GM12865 (cell line): Measurements from ENCODE around the gene HSD17B2.
"Not testable (repeated sequence)": the region's sequence is repeated elsewhere in the genome, so short reads cannot be mapped to it uniquely, and the experiment has no call there.

Experiments used
- DNase-seq: peaks from one replicate; pipeline ENCODE4 v3.0.0; 2010; ENCODE audit warnings: low read depth
- H3K4me3 ChIP-seq: 2 replicates; pipeline ENCODE4 v1.5.1; 2011; ENCODE audit warnings: mild to moderate bottlenecking, low read depth, low read length, control low read depth
- CTCF ChIP-seq: IDR thresholded peaks from 2 replicates; pipeline ENCODE4 v1.5.1; 2011; ENCODE audit warnings: low read length, control low read depth, low read depth, inconsistent platforms; ENCODE audit not compliant: insufficient read depth; ENCODE audit errors: missing control alignments

HSD17B2 gene

GRCh38 chr16:82134846-82135245 is 99.8 kb downstream of the HSD17B2 start:
- TF ChIP-seq CTCF, result no peak
- DNase-seq, result no peak
- no peak overlapping the region for H3K4me3 ChIP-seq

- no peak for TF ChIP-seq CTCF
- no peak overlapping the region for H3K4me3 ChIP-seq
- DNase-seq, result no peak
Measured at GRCh38 chr16:82135844-82136243, 100.8 kb downstream of the HSD17B2 start.

- no peak for TF ChIP-seq CTCF
- no peak for DNase-seq
- H3K4me3 ChIP-seq, result no peak overlapping the region
Measured at GRCh38 chr16:82136956-82137821, 102.1 kb downstream of the HSD17B2 start.

GRCh38 chr16:82137822-82138167 is 102.7 kb downstream of the HSD17B2 start:
- no peak for DNase-seq
- no peak for TF ChIP-seq CTCF
- H3K4me3 ChIP-seq, result no peak overlapping the region

- DNase-seq, result no peak
- TF ChIP-seq CTCF, result no peak
- H3K4me3 ChIP-seq, result no peak overlapping the region
Measured at GRCh38 chr16:82138478-82139285, 103.6 kb downstream of the HSD17B2 start.

- H3K4me3 ChIP-seq, result not testable (repeated sequence)
Measured at GRCh38 chr16:82139286-82139571, 104.2 kb downstream of the HSD17B2 start.

GRCh38 chr16:82146556-82146955 is 111.5 kb downstream of the HSD17B2 start:
- no peak for TF ChIP-seq CTCF
- H3K4me3 ChIP-seq, result no peak overlapping the region
- DNase-seq, result no peak

More at GRCh38 chr16:82139286-82139571, 104.2 kb downstream of the HSD17B2 start:
- DNase-seq, result not testable (repeated sequence)
